Cardiac muscle cell (in vitro differentiated cells and primary cell): Measurements from ENCODE around the gene TENT5C. TPM values are rescaled to one million over a fixed set of nuclear protein-coding genes. Genes with fewer than 3 reads are reported as not detected.

ENCODE experiments used
- DNase-seq, 2 donors: peaks; one replicate each; pipeline versions ENCODE4 v3.0.0 to v3.0.0-alpha.2; 2010 to 2017; ENCODE audit warnings: low read depth in 1 of 2, low spot score in 1 of 2
- H3K27ac ChIP-seq: fragments of 200-600 bp; sonication (generic); 2 replicates; pipeline ENCODE4 v1.5.1; 2016
- H3K27me3 ChIP-seq: fragments of 200-600 bp; sonication (generic); 2 replicates; pipeline ENCODE4 v1.6.0; 2016; ENCODE audit warnings: control low read depth
- H3K36me3 ChIP-seq: fragments of 200-600 bp; sonication (generic); 2 replicates; pipeline ENCODE4 v1.5.1; 2016; ENCODE audit warnings: control low read depth
- H3K4me1 ChIP-seq: fragments of 200-600 bp; sonication (generic); 2 replicates; pipeline ENCODE4 v1.8.1; 2017; ENCODE audit warnings: low read depth, mild to moderate bottlenecking, mixed run types
- H3K4me3 ChIP-seq: fragments of 200-600 bp; sonication (generic); 2 replicates; pipeline ENCODE4 v1.5.1; 2016; ENCODE audit warnings: mild to moderate bottlenecking
- H3K9me3 ChIP-seq: fragments of 200-600 bp; sonication (generic); 2 replicates; pipeline ENCODE4 v1.5.1; 2017; ENCODE audit warnings: low read depth, mild to moderate bottlenecking, control low read depth
- CTCF ChIP-seq: IDR thresholded peaks from 2 replicates; pipeline ENCODE4 v1.5.1; 2012; ENCODE audit warnings: low read depth, mild to moderate bottlenecking, low read length
- polyA plus RNA-seq: library from polyadenylated mRNA; unstranded; fragments of >200 nt; fragmentation: Nextera tagmentation; extraction: Ambion mirVana; gene quantifications from 2 replicates; pipeline ENCODE4 v1.2.1, GENCODE V29; 2016
- total RNA-seq: library from RNA; depleted of rRNA; stranded (reverse); fragments of >200 nt; gene quantifications from 2 replicates; pipeline ENCODE4 v1.2.3, GENCODE V29; 2016

TENT5C gene
- total and polyA plus RNA-seq, 2 experiments from 2014 or later: 0.63 to 1.1 TPM

DNA sequence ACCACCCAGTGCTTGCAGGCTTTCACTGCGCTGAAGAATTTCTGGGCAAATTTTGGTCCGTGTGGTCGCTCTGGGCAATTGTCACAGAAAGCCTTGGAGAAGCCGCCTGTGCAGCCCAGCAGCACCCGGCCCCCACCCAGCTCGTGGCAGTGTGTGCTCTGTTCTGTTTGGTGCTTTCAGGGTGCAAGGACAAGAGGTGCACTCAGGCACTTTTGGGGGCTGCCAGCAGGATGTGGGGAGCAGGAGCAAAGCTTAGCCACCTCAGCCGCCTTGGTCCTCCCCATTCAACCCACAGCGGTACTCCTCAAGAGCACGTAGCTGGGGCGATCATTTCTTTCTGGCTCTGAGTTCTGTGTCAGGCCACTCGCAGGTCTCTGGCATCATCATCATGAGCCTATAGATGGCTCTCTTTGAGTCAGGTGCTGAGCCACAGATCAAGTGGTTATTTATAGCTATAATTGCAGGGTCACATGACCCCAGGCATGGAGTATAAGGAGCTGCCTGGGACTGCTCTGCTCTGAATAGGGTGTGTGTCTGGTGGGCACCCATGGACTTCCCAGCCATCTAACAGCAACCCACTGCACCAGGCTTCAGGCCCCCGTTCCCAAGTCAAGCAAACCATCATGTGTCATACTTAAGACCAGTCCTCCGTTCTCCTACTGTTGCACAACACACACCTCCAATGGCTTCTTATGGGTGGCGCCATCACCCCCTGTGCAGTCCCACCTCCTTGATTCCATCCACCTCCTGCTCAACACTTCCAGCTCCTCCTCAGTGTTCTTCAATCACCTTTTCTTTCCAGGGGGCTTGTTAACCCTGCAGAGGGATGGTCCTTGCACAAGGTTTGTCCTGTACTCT lies 18.1 kb upstream of the TENT5C start:
- Histone ChIP-seq H3K4me1 (no peaks in the 10 kb centered on the region), H3K27ac (no peak overlapping the region), H3K27me3 (no peaks in the 10 kb centered on the region), H3K9me3 (no peaks in the 10 kb centered on the region), H3K4me3 (no peak overlapping the region), H3K36me3 (no peaks in the 10 kb centered on the region)
- DNase-seq: no peak
- TF ChIP-seq CTCF: no peak

DNA sequence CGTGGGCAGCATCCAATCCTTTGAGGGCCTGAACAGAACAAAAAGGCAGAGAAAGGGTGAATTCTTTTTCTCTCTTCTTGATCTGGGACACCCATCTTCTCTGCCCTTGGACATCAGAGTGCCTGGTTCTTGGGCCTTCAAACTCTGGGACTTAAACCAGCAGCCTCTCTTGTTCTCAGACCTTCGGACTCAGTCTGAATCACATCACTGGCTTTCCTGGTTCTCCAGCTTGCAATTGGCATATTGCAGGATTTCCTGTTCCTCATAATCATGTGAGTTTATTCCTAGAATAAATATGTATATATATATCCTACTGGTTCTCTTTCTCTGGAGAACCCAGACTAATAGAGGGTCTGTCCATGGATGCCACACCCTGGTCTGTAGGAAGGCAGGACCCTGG lies 16.3 kb upstream of the TENT5C start:
- Histone ChIP-seq H3K36me3 (no peaks in the 10 kb centered on the region), H3K9me3 (no peaks in the 10 kb centered on the region), H3K4me1 (peaks cover 7% of the 10 kb centered on the region), H3K27me3 (no peaks in the 10 kb centered on the region), H3K27ac (no peak overlapping the region), H3K4me3 (no peak overlapping the region)
- no peak for DNase-seq
- no peak for TF ChIP-seq CTCF

DNA sequence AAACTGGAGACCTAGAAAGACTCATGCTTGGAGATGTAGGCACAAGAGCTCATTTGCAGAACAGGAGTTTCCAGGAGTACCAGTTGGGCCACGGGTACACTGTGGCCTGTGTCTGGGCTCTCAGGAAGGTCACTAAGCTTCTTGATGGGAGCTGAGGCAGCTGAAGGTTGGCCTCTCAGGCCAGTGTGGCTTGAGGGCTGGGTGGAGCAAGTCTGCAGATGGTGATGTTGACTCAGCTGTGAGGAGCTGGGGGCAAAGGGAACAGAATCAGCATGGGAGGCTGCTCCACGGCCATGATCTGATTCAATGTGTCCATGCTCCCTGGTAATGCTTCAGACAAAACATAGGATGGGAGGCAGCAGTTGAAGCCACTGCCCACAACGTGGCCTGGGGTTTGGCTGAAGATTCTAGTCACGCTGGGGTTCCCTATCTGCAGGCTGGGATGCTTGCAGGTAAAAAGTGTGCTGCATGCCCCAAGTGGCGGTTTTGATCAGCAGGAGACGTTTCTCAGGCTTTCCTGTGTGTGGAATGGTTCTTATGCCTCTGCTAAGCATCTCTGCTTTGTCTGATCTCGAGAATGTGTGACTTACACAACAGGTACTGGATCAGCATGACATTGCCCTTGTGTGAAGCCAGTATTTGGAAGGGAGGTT lies 15.4 kb upstream of the TENT5C start:
- Histone ChIP-seq H3K36me3 (no peaks in the 10 kb centered on the region), H3K27me3 (no peaks in the 10 kb centered on the region), H3K27ac (no peak overlapping the region), H3K9me3 (no peaks in the 10 kb centered on the region), H3K4me1 (peaks cover 7% of the 10 kb centered on the region), H3K4me3 (no peak overlapping the region)
- DNase-seq: no peak
- TF ChIP-seq CTCF: no peak

GRCh38 chr1:117591252-117591651 lies 14.6 kb upstream of the TENT5C start:
- TF ChIP-seq CTCF: no peak
- Histone ChIP-seq H3K9me3 (no peaks in the 10 kb centered on the region), H3K4me1 (peaks cover 7% of the 10 kb centered on the region), H3K4me3 (no peak overlapping the region), H3K36me3 (no peaks in the 10 kb centered on the region), H3K27ac (no peak overlapping the region), H3K27me3 (no peaks in the 10 kb centered on the region)
- no peak for DNase-seq

GRCh38 chr1:117592155-117592554 lies 13.7 kb upstream of the TENT5C start:
- no peaks in the 10 kb centered on the region for H3K9me3 ChIP-seq
- H3K4me1 ChIP-seq: peaks cover 7% of the 10 kb centered on the region
- H3K4me3 ChIP-seq: no peak overlapping the region
- no peak for DNase-seq
- no peak overlapping the region for H3K27ac ChIP-seq
- no peak for TF ChIP-seq CTCF
- no peaks in the 10 kb centered on the region for H3K27me3 ChIP-seq
- H3K36me3 ChIP-seq: no peaks in the 10 kb centered on the region
